HG03460 (cell line): ENCODE data around the gene EP400.
"Not testable (repeated sequence)": the region's sequence is repeated elsewhere in the genome, so short reads cannot be mapped to it uniquely, and the experiment has no call there.

ENCODE experiments used
- ATAC-seq: cut with Tn5 transposase; IDR thresholded peaks from one replicate; pipeline ENCODE4 v1.9.1; 2021; ENCODE audit not compliant: unreplicated experiment

The EP400 gene

DNA sequence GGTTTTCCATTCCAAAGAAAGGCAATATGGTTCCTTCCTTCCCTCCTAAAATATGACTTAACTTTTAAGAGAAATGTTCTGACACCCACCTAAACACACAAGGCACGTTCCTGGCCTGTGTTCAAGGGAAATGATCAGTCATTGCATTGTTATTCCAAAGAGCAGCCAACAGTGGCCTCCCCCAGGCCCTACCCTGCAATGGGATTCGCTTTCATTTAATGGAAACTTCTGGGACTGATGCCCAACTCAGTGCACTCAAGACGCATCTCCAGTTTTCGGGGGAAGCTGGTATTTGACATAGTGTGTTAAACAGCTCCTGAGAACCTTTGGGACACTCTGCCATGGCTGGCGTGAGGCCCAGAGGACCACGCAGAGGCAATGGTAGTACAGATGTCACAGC, 128.4 kb downstream of the EP400 start:
- ATAC-seq = no peak

DNA sequence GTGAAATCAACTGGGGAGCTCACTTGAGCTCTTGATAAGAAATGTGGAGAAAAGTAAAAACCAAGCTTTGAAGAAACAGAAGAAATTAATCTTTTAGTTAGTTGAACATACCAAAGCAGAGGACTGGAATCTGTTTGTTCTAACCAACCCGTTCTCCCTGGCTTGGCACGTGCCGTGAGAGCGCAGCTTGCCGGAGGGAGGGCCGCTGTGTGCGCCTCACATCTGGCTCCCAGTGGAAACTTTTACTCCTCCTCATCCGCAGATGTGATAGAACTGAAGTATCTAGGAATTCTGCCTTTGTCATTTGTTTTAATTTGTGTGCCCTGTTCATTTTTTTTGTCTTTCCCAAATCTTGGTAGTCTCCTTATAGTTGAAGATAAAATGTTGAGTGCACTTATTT, 129.5 kb downstream of the EP400 start:
- no peak for ATAC-seq

DNA sequence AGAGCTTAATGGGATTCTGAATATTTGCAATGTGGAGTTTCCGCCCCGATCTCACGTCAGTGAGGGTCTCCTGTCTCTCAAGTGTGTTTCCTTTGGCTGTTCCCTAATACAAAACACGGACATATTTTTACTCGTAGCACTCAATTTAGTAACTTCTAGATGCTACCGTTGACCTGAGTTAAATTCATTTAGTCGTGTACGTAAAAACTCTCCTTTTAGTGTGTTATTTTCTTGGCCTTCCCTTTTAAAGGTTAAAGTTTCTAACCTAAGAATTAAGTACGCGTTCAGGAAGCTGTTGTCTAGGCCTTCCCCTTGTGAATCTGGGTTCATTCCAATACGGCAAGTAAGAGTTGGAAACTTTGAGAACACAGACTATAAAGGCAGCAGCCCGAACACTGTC, 130.0 kb downstream of the EP400 start:
- no peak for ATAC-seq

DNA sequence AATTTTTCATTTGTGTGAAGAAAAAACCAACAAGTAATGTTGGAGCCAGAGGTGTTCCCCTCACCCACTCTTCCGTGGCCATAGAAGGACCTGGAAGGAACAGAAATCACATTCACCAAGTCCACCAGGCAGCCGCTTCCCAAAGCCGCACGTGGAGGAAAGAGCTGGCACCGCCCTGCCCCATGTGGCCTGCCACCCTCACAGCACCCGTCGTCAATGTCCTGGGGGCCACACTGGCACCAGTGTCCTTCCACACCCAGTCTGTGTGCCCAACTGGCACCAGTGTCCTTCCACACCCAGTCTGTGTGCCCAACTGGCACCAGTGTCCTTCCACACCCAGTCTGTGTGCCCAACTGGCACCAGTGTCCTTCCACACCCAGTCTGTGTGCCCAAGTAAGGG, 130.8 kb downstream of the EP400 start:
- not testable (repeated sequence) for ATAC-seq

DNA sequence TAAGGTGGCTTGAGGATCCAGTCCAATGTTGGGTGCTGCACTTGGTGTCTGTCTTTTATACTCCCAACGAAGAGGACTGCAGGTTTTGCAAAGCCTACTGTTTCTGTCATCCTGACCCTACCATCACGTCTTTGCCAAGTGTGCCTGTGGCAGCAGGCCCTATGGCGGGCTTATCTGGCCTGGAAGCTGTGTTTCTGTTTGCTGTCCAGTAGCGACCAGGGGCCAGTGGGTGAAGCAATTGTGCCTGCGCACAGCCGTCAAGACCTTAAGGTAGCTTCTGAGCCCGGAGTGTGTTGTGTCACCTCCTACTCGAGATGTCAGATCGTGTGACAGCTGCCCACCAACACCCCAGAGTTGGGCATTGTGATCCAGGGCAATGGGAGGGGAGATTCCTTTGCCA, 131.7 kb downstream of the EP400 start:
- no peak for ATAC-seq

DNA sequence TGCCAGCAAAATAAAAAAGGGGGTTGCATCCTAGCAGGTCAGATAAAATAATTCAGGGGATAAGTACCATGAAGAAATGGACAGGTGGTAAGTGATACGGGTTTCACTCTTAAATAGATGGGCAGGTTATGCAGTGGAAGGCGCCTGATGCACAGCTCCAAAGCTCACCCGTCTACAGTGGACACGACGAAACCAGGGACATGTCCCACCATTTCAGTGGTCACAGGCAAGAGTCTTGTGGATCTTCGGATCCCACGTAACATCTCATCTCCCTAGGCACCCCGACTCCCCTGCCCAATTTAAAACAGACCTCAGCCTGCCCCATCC, 133.8 kb downstream of the EP400 start:
- peak; percentile 10 for ATAC-seq

DNA sequence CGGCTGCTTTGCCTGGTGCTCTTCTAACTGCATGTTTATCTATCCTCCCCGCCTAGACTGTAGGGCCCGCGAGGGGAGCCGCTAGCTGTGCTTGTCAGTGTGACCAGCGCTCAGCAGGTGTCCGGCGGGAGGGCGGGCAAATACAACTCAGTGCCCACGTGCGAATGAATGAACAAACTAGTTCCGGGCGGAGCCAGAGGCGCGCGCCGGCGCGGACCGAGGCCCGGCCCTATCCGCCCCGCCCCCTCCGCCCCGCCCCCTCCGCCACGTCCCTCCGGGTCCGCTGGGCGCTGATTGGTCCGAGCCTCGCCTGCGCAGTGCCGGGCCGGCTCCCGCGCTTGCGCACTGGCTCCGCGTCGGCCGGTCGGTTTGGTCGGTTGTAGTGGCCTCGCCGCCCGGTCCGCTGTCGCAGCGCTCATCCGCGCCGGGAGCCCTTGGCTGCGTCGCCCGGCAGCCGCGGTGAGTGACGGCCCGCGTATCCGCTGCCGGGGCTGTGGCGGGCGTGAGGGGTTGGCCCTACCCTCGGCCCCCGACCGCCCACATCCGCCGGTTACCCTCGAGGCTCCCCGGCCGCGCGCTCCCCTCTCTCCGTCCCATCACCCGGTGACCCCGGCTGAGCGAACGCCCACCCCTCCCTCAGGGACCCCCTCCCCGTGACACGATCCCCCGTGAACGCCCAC, 134.3 kb downstream of the EP400 start:
- ATAC-seq = peak; percentile 83

DNA sequence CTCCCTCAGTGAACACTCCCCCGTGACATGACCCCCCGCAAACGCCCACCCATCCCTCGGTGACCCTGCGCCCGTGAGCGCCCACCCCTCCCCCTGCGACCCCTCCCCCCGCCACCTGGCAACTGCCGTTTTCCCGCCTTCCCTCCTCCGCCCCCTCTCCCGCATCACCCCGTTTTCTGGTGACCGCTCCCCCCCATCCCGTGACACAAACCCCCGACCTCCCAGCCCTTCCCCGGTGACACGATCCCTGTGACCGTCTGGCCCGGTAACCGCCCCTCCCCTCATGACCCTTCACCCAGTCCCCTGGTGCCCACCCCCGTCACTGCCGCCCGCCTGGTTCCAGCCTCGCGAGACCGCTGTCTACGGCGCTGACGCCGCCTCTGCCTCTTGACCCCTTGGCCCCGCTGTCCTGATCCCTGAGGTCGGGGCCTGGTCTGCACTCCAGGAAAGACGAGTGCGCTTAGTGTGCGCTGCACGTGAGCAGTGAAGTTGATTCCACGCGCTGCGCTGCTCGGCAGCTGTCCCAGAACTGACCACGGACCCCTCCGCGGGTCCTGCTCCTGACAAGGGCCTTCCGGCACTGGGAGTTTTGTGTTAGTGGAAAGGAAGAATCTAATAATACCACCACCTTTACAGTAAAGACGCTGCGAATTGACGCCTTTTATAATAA, 135.0 kb downstream of the EP400 start:
- peak; percentile 33 for ATAC-seq

DNA sequence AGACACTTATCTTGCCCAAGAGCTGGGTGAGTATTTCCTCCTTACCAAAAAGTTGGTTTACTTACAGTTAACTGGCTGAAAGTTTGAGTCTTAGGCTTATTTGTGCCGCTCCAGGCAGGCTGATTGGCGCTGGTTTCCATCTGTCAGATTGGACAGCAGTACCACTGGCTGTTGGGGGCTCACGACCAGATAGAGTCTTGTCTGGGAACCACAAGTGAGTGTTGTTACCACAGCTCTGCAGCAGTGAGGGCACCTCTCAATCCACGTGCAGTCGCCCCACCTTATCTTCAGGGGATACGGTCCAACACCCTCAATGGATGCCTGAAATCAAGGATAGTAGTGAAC, 135.5 kb downstream of the EP400 start:
- no peak for ATAC-seq

DNA sequence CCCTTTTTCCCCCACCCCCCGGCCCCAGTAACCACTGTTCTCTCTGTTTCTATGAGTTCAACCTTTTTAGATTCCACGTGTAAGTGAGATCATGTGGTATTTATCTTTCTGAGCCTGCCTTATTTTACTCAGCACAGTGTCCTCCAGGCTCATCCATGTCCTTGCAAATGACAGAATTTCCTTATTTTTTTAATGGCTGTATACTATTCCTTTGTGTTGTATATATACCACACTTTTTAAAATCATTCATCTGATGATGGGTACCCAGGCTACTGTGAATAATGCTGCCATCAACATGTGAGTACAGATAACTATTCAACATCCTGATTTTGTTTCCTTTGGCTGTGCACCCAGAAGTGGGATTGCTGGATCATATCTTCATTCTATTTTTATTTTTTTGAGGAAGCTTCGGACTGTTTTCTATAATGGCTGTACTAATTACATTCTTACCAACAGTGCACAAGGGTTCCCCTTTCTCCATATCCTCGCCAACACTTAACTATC, 139.7 kb downstream of the EP400 start:
- no peak for ATAC-seq

DNA sequence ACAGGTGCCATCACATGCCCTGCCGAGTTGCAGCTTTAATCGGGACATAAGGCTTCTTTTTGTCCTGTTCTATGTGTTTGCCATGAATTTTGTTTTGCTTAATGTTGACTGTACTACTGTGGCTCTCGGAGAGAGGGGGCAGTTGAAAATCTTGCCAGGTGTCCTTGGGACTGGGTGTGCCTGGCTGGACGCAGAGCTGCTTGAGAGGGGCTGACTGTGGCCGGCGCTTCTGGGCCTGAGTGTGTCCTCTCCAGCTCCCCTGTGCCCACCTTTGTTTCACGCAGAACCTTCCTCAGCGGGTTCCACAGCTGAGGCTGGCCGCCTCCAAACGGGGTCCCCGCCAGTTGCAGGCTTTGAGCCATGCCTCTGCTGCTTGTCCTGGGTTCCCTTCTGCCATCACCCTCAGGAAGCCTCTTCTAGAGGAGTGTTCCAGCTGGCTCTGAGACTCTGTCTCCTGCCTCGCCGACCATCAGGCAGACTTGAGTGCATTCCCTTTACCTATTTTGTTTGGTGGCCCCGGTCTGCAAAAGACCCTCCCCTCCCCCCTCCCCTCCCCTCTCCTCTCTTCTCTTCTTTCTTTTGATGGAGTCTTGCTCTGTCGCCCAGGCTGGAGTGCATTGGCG, 144.6 kb downstream of the EP400 start:
- no peak for ATAC-seq

DNA sequence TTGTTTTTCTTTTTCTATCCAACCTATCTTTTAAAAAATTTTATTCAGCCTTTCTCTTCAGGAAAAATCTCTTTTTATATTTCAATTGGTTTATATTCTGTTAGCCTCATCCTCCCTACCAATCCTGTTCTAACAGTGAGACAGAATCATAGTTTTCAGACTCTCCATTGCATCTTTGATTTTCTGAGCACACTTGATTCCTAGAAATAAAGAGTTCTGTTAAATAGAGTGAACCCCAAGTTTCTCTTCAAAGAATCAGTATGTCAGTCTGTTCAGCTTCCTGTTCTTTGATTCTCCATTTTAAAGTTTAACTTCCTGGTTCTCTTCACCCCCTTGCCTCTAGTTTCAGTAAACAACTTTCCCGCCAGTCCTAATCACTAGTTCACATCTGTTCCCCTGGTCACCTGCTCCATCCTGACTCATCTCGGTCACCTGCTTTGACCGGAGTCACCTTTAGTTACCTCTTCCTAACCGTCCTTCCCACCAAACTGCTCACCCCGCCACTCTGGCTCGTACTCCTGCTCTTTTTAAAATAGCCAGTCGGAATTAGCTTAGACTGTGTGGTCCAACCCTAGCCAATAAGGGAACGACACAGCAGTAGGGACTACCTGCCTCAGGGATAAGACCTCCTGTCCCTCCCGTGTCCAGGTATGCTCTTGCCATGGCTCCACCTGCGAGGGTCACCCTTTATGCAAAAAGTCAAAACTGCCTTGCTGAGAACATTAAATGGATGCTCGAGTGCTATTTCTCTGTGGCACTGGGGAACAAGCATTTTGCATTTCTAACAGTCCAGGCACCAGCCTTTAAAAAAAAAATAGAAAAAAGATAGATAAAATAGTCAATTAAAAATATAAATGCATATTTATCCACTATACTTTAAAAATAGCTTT, 146.0 kb downstream of the EP400 start:
- ATAC-seq = no peak

DNA sequence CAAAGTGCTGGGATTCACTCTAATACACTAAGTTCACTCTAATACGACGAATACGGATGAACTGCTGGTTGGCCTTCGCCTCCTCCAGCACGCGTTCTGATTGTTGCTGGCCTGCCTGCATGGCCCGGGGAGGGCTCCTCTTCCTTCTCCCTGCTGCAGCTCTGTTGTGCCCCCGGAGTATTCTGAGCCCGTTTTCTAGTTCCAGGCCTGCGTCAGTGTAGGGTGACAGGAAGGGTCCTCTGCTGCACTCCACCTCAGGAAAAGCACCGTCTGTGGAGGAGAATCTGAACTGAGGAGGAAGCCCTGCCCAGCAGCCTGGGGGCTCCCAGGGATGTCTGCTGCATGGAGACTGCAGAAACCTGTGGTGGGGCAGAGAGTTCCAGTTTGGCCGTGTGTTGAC, 150.0 kb downstream of the EP400 start:
- ATAC-seq = no peak

DNA sequence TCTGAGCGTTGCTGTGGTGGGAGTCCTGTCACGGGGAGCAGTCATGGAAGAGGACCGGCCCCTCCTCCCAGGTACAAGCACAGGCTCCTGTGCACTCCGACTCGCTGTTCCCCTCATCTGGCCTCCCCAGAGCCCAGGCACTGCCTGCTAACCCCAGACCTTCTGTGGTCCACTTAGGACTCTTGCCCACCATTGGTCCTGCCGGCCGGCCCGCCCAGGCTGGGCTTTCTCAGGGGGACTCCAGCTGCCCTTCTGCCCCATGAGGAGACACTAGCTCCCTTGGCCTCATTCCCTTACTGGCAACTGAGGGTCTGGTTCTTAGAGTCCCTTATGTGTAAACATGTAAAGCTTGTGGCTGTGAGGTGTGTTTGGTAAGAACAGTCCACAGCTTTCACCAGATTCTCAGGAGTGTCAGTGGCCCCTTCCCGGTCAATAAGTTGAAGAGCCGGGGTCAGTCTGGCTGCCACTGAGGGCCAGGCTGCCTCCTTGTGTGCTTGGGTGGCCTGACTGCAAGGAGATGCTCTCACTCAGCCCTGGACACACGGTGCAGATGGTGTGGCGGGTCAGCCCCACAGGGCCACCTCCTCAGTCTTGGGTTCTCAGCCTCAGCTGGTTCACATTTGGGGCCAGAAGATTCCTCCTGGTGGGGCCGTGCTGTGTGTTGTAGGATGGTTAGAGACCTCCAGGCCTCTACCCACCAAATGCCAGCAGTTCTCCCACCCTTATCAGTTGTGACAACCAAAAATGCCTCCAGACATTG, 150.7 kb downstream of the EP400 start:
- ATAC-seq = no peak

DNA sequence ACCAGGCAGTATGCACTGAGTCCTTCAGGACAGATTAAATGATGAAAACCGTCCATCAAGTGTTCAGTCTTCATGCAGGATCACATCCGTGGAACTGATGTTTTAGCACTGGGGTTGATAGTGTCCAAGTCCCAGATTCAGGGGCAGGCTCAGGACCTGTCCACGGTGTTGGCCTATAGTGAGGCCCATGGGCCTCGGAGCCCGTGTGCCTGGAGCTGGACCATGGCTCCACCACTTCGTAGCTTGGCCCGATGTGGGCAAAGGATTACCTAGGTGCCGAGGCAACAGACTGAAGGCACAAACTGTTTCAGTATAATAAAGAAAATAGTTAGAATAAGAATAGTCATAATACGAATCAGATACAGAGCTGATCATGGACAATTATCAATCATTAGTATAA, 152.6 kb downstream of the EP400 start:
- ATAC-seq = no peak

DNA sequence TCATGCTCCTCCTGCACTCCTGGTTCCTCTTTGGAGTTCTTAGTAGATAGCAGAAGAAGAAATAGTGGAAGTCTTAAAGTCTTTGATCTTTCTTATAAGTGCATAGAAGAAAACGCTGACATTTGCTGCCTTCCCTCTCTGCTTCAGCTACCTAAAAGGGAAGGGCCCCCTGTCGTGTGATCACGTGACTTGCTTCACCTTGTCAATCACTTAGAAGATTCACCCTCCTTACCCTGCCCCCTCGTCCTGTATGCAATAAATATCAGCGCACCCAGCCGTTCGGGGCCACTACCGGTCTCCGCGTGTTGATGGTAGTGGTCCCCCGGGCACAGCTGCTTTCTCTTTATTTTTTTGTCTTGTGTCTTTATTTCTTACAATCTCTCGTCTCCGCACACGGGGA, 153.3 kb downstream of the EP400 start:
- ATAC-seq = not testable (repeated sequence)

DNA sequence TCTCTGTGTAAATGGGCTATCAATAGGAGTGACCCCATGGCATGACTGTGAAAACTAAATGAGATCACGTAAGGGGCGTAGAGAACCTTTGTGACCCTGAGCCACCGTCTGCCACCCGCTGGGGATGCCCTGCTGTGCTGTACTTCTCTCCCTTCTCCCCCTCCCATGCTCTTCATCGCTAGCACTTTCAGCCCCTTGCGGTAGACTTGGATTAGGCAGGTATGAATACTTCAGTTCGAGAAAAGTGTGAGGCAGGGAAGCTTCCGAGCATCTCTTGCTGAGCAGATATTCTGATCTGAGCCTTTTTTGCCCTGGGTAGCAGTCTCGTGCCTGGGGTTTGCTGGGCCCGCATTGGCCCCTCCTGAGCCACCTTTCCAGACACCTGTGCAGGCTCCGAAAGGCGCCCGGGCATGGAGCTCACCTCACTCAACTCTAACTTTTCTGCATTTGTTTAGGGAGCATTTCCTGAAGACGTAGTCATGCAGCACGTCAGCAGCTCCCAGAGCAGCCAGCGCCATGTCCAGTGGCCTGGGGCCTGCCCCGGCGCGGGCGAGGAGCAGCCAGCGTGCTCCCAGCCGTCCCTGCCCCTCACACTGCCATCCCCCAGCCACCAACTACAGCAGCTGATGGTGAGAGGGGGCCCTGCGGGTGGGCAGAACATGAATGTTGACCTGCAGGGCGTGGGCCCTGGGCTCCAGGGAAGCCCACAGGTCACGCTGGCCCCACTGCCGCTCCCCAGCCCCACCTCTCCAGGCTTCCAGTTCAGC, 154.0 kb downstream of the EP400 start:
- no peak for ATAC-seq

DNA sequence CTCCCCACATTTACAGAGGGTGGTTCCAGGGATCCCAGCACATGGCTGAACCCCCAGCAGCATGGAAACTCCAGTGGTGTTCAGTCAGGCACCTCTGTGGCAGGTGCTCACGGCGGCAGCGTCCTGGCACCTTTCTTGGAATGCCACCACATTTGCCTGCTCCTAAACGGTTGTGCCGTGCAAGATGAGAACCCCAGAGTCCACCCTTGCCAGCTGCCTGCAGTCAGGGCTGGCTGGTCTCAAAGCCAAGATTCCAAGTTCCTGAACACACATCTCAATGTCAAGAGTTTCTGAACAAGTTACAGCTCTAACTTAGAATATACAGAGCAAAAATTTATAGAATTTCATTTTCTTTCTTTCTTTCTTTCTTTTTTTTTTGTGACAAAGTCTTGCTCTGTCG, 155.7 kb downstream of the EP400 start:
- ATAC-seq = no peak

DNA sequence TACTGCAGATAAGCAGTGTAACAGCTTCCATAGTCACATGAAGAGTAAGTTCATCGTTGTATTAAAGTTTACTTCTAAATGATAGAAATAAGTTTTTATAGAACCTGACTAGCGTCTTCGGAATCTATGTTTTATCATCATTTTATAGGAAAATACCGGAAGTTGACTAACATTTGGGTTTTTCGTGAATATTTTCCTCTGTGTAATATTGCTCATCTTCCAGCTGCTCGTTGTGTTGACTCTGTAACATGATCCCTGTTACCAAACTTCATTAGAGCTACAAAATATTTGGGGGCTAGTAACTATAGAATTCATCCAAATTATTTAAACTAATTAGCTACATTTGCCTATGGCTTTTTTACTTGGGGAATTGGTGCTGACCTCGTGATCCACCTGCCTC, 157.2 kb downstream of the EP400 start:
- ATAC-seq = no peak

DNA sequence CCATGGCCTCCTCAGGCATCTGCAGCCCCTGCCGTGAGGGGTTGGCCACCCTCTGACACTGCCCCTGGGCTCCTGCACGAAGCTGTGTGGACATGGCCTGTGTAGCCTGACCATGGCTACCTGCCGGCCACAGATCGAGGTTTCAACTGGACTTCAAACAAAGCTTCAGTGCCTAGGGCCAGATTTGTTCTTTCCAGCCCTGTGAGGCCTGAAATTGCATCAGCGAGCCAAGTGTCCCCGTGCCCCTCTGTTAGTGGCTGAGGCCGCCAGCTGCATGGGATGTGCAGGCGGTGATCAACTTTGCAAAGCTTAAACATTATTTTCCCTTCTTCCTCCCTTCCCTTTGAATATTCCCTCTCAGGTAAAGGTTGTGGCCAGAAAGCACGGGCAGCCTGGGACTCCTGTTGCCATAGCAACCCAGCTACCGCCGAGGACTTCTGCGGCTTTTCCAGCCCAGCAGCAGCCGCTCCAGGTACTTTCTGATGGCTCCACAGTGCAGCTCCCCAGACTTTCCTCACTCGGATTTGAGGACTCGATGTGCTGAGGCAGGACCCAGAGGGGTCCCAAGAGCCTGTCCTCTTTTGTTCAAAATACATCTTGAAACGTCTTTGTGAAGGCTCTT, 158.6 kb downstream of the EP400 start:
- ATAC-seq = no peak
